Stimulated activated CD8-positive, alpha-beta memory T cell treated with anti-CD3 and anti-CD28 coated beads, Interleukin-4, amount 100 ng/mL, for 4 hours (primary cell): ENCODE results near the gene KNDC1.

Source experiments
- DNase-seq, 2 donors: peaks; one replicate each; pipeline ENCODE4 v3.0.0-alpha.2; 2020; ENCODE audit warnings: low read depth in 2 of 2, low spot score in 1 of 2

The KNDC1 gene

DNA sequence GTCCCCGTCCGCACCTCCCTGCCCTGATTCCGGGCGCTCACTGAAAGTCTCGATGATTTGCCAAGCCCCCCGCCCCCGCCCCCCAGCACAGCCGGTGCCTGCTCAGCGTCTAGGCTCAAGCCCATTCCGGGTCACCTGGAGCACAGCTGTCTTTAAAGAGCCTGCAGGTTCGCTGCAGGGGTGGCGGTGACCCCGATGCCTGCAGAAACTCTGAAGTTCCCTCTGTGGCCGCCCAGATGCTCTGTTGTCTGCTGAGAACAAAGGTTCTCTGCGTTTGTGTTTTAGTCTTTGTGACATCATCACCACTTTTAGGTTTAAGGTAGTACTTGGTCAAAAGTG lies 78.4 kb downstream of the KNDC1 start:
- no peak for DNase-seq

DNA sequence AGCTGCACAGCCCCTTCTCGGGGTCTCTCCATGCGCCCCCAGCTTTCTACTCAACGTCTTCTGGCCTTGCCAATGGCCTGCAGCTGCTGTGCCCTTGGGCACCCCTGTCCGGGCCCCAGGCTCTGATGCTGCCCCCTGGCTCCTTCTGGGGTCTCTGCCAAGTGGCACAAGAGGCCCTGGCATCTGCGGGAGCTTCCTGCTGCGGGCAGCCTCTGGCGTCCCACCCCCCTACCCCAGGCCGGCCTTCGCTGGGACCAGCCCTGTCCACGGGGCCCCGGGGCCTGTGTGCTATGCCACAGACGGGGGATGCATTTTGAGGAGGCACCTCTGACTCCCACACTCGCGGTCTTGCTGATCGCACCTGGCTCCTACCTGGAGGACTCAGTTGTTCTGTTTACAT lies 80.0 kb downstream of the KNDC1 start:
- DNase-seq: no peak

DNA sequence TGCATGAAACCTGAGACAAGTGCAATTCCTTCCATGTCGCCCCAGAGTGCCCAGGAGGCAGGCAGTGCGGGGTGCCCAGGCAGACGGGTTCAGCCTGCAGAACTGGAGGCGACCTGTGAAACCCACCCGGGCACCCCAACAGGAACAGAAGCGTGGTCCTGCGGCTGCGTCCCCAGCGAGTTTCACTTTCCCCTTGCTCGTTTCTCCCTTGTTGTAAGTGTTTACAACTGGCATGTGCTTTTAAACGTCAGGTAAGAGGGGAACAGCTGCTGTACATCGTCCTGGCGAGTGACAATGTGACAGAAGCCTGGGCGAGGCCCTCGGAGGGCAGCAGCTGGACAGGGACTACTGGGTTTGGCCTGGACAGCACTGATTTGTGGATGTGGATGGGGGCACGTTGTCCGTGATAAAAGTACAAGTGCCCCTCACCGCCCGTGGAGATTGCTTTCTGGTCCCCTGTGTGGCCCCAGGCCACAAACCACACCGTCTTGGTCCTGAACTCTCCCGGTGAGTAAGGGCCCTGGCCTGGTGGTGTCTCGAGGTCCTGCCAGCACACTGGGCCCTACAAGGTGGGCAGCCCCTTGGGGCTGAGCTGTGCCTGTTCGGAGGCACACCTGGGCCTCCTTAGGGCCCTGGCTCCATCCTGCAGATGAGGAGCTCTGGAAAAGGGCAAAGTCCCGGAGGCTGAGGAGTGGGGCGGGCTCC lies 81.6 kb downstream of the KNDC1 start:
- DNase-seq: no peak

DNA sequence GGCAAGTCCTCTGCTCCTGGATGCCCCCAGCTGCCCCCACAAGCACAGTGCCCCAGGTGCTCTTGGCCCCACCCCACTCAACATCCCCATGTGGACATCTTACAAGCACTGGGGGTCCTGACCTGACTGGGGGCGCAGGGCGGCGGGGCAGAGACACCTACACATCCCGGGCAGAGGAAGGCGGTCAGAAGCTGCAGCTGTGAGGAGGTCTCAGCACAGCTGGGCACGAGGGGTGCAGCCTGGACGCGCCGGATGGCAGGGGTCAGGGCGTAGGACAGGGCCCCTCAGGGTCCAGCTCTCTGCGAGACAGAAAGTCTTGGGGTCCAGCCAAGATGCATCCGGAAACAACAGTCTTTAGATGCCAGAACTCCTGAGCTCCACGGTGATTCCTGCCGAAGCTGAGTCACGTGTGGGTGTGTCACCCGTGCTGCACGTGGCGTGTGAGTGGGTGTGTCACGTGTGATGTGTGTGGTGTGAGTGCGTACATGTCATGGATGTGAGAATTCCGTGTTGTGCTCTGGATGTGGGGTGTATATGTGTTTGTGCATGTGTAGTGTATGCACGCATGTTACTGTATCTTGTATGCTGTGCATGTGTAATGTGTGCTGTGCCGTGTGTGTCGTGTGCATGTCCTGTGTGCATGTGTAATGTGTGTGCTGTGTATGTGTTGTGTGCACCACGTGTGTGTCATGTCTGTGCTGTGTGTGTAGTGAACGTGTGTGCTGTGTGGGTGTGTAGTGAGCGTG lies 82.8 kb downstream of the KNDC1 start:
- DNase-seq: no peak

DNA sequence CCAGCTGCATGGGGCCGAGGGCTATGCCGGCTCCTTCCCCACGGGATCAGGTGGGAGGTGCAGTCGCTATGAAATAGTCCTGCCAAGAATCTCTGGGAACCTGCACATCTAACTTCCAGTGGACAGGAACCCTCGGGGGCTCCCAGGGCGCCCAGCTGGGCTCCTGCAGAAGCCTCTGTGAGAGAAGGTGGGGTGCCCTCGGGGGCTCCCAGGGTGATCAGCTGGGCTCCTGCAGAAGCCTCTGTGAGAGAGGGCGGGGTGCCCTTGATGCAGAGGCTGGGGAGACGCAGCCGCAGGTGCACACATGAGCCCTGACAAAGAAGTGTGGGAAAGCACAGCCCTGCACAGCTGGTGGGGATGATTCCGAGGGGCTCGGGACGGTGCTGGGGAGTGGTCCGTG lies 83.6 kb downstream of the KNDC1 start:
- no peak for DNase-seq

DNA sequence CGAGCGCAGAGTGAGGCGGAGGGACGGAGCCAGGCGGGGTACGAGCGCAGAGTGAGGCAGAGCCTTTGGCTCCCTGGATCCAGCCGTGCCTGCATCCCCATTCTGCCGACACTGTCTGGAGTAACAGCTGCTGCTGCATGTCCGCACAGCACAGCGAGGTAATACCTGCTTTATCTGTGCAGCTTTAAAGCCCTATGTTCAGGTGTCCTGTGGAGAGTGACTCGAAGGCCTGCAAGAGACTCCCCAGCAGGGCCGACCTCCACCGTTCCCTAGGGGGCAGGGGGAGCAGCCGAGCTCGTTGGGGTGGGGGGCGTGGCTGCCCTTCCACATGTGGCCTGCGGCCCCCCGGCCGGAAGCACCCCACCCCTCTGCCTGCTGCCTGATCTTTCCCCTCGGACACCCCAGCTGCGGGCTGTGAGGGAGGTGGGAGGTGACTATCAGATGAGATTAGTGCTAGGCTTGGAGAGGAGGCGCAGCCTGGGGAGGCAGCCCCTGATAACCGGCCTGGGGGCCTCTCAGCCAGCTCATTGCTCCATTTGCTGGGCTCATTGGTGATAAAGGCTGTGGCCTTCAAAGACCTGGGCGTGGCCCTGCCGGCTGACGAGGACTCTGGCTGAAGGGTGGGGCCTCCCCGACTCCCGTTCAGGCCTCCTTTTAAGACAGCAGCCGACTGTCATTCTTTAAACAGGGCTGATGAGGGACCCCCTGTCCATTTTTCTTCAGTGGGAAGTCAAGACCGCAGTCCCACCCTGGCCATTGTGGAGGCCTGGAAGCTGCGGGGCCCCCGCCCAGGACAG lies 85.6 kb downstream of the KNDC1 start:
- DNase-seq: no peak

DNA sequence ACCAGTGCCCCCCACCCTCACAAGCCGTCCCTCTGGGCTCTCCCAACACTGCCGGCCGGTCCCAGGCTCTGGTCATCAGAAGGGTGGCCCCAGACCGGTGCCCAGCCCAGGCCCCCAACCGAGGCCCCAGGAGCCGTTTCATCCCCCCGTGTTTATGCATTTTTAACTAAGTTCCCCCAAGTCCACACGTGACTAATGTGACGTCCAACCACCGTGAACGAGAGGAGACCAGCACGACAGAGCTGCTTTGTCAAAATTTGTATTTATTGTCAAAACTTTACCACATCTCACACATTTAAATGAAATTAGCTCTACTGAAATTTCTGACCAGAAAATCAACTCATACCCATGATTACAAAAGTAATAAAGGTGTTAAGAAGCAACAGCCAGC lies 86.2 kb downstream of the KNDC1 start:
- no peak for DNase-seq

DNA sequence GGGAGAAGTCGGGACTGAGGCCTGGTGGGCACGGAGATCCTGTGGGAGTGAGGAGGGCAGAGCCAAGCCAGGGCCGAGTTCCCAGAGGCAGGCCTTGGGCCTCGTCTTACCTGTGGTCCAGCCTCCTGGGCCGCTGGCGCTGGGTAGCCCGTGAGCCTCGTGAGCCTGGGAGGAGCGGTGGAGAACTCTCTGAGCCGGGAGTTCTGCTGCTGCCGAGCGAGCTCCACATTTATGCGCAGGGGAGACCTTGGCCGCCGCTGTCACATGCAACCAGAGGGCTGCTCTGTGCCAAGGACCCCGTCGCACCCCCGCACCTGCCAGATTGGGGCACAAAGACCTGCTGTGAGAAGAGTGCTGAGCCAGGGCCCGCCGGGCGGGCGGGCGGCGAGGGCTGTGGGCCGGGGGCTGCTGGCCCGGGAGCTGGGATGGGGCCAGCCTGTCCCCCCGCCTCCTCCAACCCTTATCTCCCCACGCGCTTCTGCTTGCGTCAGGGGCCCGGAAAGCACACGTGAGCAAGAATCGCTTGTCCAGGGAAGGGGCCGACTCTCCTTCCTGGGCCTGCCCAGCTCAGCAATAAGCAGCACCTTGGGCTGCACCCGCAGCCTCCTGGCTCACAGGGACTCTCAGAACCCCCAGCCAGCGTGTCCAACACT lies 87.8 kb downstream of the KNDC1 start:
- DNase-seq: no peak

DNA sequence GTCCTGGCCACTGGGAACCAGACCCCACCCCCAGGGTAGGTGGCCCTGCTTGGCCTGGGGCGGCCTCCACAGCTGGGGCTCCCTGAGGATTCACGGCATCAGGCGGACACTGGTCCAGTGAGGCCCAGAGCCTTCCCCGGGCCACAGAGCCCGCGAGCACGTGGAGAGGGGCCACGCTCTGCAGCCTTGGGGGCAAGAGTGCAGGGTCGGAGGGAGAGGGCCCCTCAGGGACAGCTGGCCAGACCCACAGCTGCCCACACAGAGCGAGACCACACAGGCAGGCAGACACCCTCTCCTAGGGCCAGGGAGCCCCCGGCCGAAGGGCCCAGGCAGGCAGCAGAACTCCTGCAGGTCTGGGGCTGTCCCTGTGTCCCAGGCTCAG lies 88.3 kb downstream of the KNDC1 start:
- DNase-seq: no peak

DNA sequence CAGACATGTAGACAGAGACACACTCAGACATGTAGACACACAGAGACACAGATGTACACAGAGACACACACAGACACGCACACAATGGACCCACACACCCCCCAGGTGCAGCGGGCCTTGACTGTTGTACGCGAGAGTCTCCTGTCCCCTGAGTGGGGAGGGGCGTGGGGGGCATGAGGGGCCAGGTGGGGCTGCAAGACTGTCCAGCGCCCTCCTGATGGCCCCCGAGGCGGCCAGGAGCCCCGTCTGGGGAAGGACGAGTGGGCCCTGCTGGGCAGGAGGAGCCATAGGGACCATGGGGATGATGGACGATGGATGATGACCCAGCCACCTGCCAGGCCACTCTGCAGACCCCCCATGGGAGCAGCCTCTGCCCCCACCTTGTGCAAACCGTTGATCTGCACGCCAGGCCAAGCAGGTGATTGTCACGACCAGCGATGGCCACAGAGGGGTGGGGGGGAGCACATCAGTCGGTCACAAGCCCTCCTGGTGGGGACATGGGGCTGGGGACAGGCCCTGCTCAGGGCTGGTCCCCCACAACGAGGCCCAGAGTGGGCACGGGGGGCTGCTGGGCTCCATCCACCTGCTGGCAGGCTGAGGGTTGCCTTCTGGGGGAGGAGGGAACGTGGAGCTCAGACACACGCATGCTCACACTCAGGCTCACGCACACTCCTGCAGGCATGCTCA lies 89.2 kb downstream of the KNDC1 start:
- no peak for DNase-seq

DNA sequence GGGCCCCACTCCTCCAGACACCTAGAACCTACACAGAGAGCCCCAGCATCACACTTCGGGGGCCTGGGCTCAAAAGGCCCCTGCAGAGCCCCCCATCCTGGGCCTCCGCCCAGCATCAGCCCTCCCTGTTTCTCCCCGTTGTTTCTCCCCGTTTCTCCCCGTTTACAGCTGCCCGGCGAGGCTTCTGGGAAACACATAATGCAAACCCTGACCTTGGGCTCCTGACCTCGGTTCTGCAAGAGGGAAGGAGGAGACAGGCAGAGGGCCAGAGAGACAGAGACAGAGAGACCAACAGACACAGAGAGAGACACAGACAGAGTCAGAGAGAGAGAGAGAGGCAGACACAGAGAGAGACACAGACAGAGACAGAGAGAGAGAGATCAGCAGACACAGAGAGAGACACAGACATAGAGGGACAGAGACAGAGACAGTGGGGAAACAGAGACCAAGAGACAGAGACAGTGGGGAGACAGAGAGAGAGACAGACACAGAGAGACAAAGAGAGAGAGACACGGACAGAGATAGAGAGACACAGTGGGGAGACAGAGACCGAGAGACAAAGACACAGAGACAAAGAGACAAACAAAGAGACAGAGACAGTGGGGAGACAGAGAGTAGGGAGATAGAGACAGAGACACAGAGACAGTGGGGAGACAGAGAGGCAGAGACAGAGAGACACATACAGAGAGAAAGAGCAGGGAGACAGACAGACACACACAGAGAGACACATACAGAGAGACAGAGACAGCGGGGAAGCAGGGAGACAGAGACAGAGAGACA lies 90.1 kb downstream of the KNDC1 start:
- no peak for DNase-seq

DNA sequence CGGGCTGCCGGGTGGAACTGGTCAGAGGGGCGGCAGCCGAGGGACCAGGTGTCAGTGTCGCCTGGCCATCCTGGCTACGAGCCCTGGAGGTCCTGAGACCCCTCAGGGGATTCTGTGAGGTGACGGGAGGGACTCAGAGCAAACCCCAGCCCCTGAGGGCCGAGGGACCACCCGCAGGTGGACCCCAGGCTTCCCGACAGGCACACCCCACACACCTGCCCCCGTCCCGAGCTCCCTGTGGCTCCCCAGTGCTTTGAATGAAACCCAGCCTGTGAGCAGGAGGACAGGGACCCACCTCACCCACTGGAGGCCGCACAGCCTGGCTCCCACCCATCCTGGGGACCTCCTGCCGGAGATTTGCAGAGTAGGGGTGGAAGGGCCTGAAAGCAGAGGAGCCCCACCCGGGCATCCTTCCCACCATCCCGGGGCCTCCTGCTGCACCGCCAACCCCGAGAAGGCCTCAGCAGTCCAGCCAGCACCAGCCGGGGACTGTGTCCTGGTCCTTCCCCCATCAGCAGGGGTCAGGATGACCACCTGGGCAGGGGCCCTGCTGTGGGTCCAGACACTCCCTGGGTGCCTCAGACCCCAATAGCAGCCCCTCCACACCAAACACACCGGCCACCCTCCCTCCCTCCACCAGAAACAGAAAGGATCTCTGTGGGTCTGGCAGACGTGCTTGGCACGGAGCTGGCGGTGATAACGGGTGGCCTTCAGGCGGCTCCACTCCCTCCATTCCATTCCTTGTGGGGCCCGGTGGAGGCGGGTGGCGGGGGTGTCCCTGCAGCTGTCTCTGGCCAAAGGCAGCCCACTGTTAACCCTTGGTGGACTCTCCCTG lies 91.6 kb downstream of the KNDC1 start:
- DNase-seq: no peak

DNA sequence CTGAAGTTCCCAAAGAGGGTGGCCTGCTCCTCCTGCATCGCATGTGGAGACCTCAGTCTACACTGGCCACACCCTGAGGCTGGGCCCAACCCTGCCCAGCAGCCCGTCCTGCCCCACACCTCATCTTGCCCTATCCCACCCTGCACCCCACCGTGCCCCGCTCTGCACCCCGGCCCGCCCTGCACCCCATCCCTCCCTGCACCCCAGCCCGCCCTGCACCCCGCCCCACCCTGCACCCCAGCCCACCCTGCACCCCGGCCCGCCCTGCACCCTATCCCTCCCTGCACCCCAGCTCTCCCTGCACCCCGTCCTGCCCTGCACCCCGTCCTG lies 92.2 kb downstream of the KNDC1 start:
- no peak for DNase-seq

DNA sequence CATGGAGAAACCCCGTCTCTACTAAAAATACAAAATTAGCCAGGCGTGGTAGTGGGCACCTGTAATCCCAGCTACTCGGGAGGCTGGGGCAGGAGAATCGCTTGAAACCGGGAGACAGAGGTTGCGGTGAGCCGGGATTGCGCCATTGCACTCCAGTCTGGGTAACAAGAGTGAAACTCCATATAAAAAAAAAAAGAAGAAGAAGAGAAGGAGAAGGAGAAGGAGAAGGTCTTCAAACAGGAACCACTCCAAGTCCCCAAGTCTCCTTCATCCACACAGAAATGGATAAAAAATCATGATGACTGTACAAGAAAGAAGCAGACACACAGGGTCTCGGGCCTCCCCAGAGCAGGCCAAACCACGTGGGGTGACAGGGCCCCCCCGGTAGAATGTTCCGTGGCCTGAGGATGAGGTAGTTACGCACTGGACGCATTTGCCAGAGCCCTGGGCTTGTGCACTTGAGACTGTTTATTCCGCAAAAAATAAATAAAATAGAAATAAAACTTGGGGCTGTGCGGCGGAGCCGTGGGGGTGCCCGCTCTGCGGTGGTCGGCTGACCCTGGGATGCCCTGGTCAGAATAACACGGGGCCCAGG lies 93.4 kb downstream of the KNDC1 start:
- DNase-seq: no peak

DNA sequence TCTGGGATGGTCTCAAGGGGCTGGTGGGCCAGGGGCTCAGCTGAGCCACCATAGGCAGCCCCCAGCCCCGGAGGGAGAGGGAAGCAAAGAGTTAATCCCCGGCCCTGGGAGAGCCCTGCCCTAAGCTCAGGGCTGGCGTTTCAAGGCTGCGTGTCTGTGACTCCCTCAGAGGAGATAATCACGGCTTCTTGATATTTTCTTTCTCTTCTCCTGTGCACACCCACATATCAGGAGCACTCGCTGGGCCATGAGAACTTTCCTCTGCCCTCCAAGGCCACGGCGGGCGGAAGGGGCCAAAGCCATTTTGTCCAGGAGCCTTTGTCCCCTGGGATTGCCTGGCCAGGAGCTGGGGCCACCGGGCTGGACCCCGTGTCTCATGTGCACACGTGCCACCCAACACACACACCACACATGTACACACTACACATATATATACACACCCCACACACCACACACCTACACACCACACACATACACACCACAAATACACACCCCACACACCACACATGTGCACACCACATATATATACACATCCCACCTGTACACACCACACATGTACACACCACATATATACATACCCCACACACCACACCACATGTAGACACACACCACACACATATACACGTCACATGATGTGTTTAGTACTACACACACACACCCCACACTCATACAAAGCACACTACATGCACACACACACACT lies 94.6 kb downstream of the KNDC1 start:
- no peak for DNase-seq

DNA sequence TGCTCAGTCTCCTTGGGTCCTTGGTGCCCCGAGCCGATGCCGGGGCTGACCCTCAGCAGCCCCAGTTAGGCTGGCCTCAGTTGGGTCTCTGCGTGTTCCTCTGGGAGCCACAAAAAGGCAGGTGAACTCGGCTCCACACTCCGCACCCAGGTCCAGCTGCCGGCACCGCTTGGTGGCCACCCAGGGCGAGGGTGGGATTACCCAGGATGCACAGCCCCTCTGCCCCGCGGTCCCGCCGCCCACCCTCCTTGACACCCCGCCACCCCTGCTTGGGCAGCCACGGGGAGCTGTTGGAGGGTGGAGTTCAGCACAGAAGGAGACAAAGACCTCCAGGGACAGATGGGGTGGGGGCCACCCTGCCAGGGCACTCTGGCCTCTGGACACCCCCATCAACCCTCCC lies 95.3 kb downstream of the KNDC1 start:
- no peak for DNase-seq

DNA sequence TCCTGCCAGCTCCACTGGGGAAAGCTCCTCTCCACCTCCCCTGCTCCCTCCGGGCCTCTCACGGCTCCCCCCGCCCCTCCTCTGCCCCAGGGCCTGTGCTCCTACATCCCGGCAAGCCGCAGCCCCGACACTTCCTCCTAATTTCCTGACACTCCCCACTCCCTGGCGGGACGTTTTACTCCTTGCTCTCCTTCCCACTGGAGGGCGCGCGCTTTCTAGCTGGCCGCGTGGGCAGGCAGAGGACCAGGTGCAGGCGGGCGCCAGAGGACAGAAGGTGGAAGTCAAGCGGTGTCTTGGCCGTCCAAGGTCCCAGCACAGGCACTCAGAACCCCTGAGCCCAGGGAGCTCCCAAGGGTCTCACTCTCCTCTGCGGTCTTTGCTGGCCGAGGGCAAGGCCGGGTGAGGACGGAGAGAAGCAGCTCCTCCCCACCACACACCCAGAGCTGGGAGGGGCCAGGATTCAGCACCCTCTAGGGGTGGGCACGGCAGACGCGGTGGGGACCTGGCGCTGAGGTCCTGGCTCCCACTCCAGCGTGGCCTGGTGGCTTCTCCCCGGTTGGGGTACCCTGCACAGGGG lies 97.6 kb downstream of the KNDC1 start:
- DNase-seq: no peak

DNA sequence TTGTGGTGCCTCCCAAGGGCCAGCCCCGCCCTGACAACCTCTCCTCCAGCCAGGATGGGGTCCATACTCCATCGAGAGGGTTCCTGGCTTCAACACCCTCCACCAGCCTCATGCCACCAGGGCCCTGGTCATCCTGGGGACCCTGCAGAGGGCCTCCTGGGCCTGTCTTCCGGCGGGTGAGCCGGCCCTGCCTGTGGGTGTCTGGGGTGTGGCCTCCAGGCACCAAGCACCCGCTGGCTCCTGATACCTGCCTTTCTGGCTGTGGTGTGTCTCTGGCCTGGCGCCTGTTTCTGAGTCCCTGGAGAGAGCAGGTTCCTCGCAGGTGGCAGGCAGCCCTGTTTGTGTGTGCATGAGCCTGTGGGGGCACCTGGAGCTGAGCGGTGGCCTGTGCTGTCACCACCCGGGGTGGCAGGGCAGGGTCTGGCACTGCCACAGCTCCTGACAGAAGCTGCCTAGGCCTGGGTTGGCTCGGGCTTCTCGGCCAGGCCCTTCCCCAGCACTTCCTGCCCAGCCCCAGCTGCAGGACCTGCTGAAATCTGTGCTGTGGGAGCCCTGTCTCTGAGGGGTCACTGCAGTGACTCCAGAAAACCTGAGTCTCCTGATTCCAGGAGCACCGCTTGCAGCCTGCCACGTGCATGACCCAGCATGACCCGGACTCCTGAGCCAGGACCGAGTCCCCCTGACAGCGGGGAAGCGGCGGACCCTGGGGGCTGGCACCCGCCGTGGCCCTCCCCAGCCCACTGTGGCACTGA lies 98.2 kb downstream of the KNDC1 start:
- no peak for DNase-seq
